Measurements from ENCODE around the gene DLG2.

The DLG2 gene

GRCh38 chr11:85472953-85473352 lies 154.2 kb downstream of the DLG2 start:
- DNase-seq (ENCODE audit: low read depth, low spot score), result no peak
- no peak overlapping the region for H3K4me3 ChIP-seq (ENCODE audit: low read depth, low read length)
- no peak for TF ChIP-seq CTCF (IDR thresholded peaks at IDR 0.05; ENCODE audit: insufficient read depth, low read length, missing control alignments)
- ChIA-PET CTCF (no interaction called here), POLR2A (no interaction called here)

- DNase-seq (ENCODE audit: low read depth, low spot score), result no peak
- ChIA-PET POLR2A (no interaction called here), CTCF (no interaction called here)
- TF ChIP-seq CTCF (IDR thresholded peaks at IDR 0.05; ENCODE audit: insufficient read depth, low read length, missing control alignments), result no peak
- H3K4me3 ChIP-seq (ENCODE audit: low read depth, low read length), result no peak overlapping the region
Observed at GRCh38 chr11:85464283-85464682, 162.9 kb downstream of the DLG2 start.

GRCh38 chr11:85459304-85459703 lies 167.8 kb downstream of the DLG2 start:
- POLR2A ChIA-PET, result no interaction called here
- no peak for DNase-seq (ENCODE audit: low read depth, low spot score)
- CTCF ChIA-PET, result no interaction called here
- no peak overlapping the region for H3K4me3 ChIP-seq (ENCODE audit: low read depth, low read length)
- TF ChIP-seq CTCF (IDR thresholded peaks at IDR 0.05; ENCODE audit: insufficient read depth, low read length, missing control alignments), result no peak

GRCh38 chr11:85444479-85444878 lies 182.7 kb downstream of the DLG2 start:
- POLR2A ChIA-PET, result no interaction called here
- TF ChIP-seq CTCF (IDR thresholded peaks at IDR 0.05; ENCODE audit: insufficient read depth, low read length, missing control alignments), result no peak
- no peak overlapping the region for H3K4me3 ChIP-seq (ENCODE audit: low read depth, low read length)
- CTCF ChIA-PET, result no interaction called here
- DNase-seq (ENCODE audit: low read depth, low spot score), result no peak

- H3K4me3 ChIP-seq (ENCODE audit: low read depth, low read length), result no peak overlapping the region
- DNase-seq (ENCODE audit: low read depth, low spot score), result no peak
- CTCF ChIA-PET, result no interaction called here
- TF ChIP-seq CTCF (IDR thresholded peaks at IDR 0.05; ENCODE audit: insufficient read depth, low read length, missing control alignments), result no peak
- POLR2A ChIA-PET, result no interaction called here
Observed at GRCh38 chr11:85440273-85440672, 186.9 kb downstream of the DLG2 start.

GRCh38 chr11:85438328-85438727 lies 188.8 kb downstream of the DLG2 start:
- ChIA-PET POLR2A (no interaction called here), CTCF (no interaction called here)
- no peak for TF ChIP-seq CTCF (IDR thresholded peaks at IDR 0.05; ENCODE audit: insufficient read depth, low read length, missing control alignments)
- no peak overlapping the region for H3K4me3 ChIP-seq (ENCODE audit: low read depth, low read length)
- no peak for DNase-seq (ENCODE audit: low read depth, low spot score)
